ENCODE data around the gene UBR4.
A peak's percentile ranks its signal among the peaks of the same experiment; 100 is the strongest.
"Not testable (repeated sequence)": the region's sequence is repeated elsewhere in the genome, so short reads cannot be mapped to it uniquely, and the experiment has no call there.

The UBR4 gene

GRCh38 chr1:19190468-19190867 is 19.6 kb downstream of the UBR4 start:
- DNase-seq (ENCODE audit: low read depth) = no peak

DNA sequence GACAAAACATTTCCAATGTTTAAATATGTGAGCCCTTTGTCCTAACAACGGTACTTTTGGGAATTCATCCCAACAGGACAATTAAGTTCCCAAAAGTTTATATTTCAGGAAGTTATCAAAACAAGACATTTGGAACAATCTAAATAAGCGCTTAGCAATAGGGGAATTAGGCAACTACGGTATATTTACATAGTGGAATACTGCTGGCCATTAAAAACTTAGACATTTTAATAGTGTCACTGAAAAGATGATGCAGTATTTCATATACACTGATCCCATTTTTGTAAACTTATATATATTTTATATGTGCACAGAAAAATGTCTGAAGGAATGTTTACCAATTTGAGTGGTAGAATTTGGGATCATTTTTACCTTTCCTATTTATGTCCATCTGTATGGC is 20.8 kb downstream of the UBR4 start:
- no peak for DNase-seq (ENCODE audit: low read depth)

GRCh38 chr1:19187852-19188251 is 22.2 kb downstream of the UBR4 start:
- DNase-seq (ENCODE audit: low read depth) = no peak

- no peak for DNase-seq (ENCODE audit: low read depth)
Measured at GRCh38 chr1:19186001-19186400, 24.1 kb downstream of the UBR4 start.

DNA sequence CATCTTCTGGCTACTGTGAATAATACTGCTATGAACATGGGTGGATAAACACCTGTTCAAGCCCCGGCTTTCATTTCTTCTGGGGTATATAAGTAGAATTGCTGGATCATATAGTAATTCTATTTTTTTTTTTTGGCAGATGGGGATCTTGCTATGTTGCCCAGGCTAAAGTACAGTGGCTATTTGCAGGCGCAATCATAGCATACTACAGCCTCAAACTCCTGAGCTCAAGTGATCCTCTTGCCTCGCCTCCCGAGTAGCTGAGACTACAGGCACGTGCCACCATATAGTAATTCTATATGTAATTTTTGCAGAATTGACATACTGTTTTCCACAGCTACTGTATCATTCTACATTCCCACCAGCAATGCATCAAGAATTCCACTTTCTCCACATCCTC is 27.8 kb downstream of the UBR4 start:
- no peak for DNase-seq (ENCODE audit: low read depth)

DNA sequence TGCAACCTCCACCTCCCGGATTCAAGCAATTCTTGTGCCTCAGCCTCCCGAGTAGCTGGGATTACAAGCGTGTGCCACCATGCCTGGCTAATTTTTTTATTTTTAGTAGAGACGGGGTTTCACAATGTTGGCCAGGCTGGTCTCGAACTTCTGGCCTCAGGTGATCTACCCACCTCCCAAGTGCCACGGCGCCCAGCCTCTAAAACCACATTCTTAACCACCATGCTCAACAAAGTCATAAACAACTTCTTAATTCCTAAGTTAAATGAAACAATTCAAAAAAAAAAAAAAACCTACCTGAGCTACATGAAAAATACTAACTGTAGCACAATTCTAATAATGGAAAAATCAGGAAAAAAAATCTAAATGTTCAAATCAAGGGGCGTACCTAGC is 29.8 kb downstream of the UBR4 start:
- DNase-seq (ENCODE audit: low read depth) = not testable (repeated sequence)

GRCh38 chr1:19179597-19180264 is 30.3 kb downstream of the UBR4 start:
- DNase-seq (ENCODE audit: low read depth) = peak; percentile 10

GRCh38 chr1:19178734-19179398 is 31.2 kb downstream of the UBR4 start:
- DNase-seq (ENCODE audit: low read depth) = no peak

DNA sequence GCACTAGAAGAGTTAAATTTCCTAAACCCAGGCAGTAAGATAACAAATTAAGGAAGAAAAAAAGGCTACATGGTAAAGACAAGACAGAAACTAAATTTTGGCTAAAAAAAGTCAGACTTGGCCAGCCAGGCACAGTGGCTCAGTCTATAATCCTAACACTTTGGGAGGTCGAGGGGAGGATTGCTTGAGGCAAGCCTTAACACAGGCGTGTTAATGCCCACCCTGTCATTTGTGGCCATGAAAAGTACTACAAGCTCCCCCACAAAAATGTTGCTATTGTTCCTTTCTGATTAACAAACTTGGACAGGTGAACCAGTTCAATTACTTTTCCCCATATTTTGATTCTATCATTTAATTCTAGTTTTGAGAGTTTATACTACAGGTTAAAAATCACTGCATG is 32.3 kb downstream of the UBR4 start:
- no peak for DNase-seq (ENCODE audit: low read depth)

GRCh38 chr1:19169642-19170041 is 40.4 kb downstream of the UBR4 start:
- no peak for DNase-seq (ENCODE audit: low read depth)

DNA sequence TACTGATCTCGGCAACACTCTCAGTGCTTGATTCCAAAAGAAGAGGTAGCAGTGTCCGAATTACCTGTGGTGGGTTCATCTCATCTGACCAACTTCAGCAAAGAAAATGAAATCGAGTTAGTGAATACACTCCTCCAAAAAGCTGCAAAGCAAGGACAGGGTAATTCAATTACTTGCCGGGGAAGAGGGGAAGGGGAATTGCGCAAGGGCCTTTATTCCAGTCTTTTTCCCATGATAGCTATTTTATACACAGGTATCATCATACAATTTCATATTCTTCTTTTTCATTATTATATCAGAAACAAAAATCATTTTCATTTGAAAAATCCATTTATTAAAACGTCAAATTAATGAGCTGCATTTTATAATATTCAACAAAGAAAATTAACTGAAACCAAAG is 42.9 kb downstream of the UBR4 start:
- DNase-seq (ENCODE audit: low read depth) = no peak

- no peak for DNase-seq (ENCODE audit: low read depth)
Measured at GRCh38 chr1:19166066-19166465, 44.0 kb downstream of the UBR4 start.

DNA sequence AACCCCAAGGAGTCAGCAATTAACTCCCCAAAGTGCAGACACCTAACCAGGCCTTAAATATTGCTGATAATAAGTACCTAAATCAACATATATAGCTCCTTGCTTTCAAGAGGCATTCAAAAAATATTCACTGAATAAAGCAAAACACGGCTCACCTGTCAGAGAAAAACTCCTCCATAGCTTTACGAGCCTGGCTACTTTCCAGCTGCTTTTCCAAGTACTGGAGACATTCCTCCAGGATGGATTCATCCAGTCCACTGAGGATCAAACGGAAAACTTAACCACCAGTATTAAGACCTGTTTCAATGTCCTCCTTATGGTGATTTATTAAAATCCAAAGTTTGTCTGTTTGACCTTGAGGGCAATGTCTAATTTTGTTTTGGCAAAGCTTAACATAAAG is 44.6 kb downstream of the UBR4 start:
- no peak for DNase-seq (ENCODE audit: low read depth)

GRCh38 chr1:19164274-19165015 is 45.6 kb downstream of the UBR4 start:
- no peak for DNase-seq (ENCODE audit: low read depth)

GRCh38 chr1:19163261-19163660 is 46.8 kb downstream of the UBR4 start:
- peak; percentile 43 for DNase-seq (ENCODE audit: low read depth)

DNA sequence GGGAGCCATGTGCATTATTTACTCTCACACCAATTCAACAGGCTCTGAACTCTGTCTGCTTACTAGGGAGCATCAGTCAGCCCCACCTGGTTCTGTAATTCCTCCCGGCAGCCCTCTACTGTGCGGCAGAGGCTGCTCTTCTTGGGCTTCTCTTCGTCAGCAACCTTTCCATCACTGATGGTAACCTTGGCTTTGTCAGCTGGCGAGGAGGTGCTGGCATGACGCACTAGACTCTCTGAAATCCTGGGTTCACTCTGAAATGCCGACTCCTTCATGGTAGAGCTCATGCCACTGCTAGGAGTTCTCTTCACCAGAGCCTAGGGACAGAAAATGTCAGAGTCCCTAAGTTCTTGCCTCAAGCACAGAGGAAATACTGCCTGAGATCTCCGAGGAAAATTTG is 49.2 kb downstream of the UBR4 start:
- no peak for DNase-seq (ENCODE audit: low read depth)

DNA sequence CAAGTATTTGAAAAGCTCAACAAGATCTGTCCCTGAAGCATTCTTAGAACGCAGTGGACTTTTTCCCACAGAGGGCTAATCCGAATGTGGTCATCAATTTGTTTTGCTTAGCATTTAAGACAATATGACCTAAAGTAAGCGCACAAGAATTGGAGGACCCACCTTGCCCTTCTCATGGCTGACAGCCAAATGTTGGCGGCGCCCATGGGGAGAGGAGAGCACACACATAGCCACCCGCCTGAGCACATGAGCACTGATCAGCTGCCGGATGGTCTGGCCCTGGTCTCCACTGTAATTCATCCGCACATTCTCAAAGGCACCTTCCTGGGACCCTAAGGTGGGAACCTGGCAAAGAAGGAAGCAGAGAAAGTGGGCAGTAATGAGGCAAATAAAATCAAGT is 52.4 kb downstream of the UBR4 start:
- DNase-seq (ENCODE audit: low read depth) = no peak

DNA sequence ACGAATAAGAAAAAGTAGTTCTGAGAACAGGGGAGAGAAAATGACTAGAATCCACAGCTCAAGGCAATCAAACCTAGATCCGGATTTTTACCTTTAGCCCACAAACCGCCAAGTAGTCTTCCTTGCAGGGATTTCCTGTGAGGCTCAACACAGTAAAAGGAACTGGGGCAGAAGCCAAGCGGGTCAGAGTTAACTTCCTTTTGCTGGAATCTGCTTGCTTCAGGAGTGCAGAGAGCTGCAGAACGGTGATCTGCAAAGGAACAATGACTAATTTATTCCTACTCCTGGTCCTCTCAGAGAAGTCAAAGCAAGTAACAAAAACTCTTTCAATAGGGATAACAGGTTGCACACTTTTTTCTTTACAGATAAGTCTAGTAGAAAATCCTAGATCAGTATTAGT is 53.4 kb downstream of the UBR4 start:
- no peak for DNase-seq (ENCODE audit: low read depth)

GRCh38 chr1:19154876-19155275 is 55.2 kb downstream of the UBR4 start:
- no peak for DNase-seq (ENCODE audit: low read depth)

DNA sequence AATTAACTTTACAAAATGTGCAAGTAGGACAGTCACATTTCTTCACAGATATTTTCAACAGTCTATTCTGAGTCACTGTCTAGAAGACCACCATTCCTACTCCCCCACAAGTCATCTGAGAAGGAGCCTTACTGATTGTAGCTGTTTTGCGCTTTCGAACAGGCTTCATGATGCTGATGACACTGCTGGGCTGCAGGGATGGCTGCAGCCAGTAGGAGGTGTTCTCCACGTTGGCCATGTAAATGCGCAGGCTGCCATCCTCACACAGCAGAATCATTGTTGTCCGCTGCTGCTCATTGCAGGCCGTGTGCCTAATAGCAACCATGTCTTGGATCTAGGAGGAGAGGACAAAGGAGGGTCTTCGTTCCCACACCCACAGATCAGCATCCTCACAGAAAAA is 56.9 kb downstream of the UBR4 start:
- DNase-seq (ENCODE audit: low read depth) = no peak

DNA sequence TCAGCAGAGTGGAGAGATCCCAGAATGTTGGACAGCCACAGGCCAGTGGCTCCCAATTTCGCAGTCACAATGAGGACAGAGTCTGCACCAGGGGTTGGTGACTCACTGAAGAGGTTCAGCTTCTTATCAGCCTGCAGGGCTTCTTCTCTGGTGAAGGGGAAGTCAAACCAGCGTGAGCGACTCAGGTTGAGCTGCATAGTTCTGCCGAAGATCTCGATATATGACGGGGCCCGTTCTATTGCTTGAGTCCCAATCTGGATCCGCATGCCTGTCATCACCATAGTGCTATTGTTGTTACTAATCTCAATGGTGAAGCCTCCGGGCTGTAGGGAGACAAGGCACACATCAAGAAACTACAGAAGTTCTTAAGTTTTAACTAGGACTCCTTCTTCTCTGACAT is 58.5 kb downstream of the UBR4 start:
- DNase-seq (ENCODE audit: low read depth) = no peak

DNA sequence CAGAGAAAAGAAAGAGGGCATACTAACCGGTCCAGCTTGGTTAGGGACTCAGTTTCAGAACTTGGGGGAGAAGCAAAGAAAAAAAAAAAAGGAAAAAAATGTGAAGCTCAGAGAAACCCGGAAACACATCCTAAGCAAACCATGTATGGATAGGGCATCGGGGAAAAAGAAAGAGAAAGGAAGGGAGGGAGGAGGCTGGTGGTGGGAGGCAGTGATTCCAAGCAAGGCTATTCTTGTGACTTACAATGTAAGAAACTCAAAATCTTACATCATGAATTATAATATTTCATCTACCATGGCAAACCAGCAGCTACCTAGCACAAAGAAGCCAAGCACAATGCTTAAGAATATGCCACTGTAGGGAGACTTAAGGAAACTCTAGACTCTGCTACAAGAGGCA is 60.3 kb downstream of the UBR4 start:
- DNase-seq (ENCODE audit: low read depth) = no peak

GRCh38 chr1:19140465-19140864 is 69.6 kb downstream of the UBR4 start:
- no peak for DNase-seq (ENCODE audit: low read depth)

All from fibroblast of the conjunctiva (primary cell).